IgD-negative memory B cell (primary cell): ENCODE measurements around the gene FAM222B. TPM values are rescaled to one million over a fixed set of nuclear protein-coding genes. Genes with fewer than 3 reads are reported as not detected.

Experiments used
- H3K27ac Mint-ChIP-seq, 3 donors: one replicate each; pipeline ENCODE4 v1.8.0; 2020 to 2022; ENCODE audit warnings: mild to moderate bottlenecking in 3 of 3, mixed read lengths in 3 of 3, moderate library complexity in 1 of 3
- H3K27me3 Mint-ChIP-seq: one replicate; pipeline ENCODE4 v1.8.0; 2021; ENCODE audit warnings: mixed read lengths
- H3K36me3 Mint-ChIP-seq: one replicate; pipeline ENCODE4 v1.8.0; 2020; ENCODE audit warnings: mild to moderate bottlenecking, mixed read lengths
- H3K4me1 Mint-ChIP-seq, 3 donors: one replicate each; pipeline ENCODE4 v1.8.0; 2020 to 2022; ENCODE audit warnings: mixed read lengths in 3 of 3, mild to moderate bottlenecking in 1 of 3
- H3K4me3 Mint-ChIP-seq, 4 donors: one replicate each; pipeline ENCODE4 v1.8.0; 2020 to 2022; ENCODE audit warnings: mild to moderate bottlenecking in 4 of 4, mixed read lengths in 4 of 4, moderate library complexity in 3 of 4
- H3K9me3 Mint-ChIP-seq, 3 donors: one replicate each; pipeline ENCODE4 v1.8.0; 2020 to 2021; ENCODE audit warnings: mixed read lengths in 3 of 3, mild to moderate bottlenecking in 1 of 3
- polyA plus RNA-seq: library from polyadenylated mRNA; unstranded; fragments of 300-500 nt; fragmentation: Illumina TruSeq; gene quantifications from one replicate; pipeline ENCODE4 v1.2.3, GENCODE V29; 2021

The FAM222B gene
- polyA plus RNA-seq, 1 donor from 2014 or later, result 17.1 TPM

GRCh38 chr17:28720247-28720996 is 122.2 kb downstream of the FAM222B start:
- peak overlapping the region; percentile 98 to 99 (median 98) for H3K27ac Mint-ChIP-seq
- no peaks in the 10 kb centered on the region for H3K9me3 Mint-ChIP-seq
- no peaks in the 10 kb centered on the region for H3K27me3 Mint-ChIP-seq
- peaks cover 3% of the 10 kb centered on the region for H3K36me3 Mint-ChIP-seq
- peak overlapping the region; percentile 97 to 100 (median 98) for H3K4me3 Mint-ChIP-seq
- peaks cover 38 to 44% (median 40%) of the 10 kb centered on the region in 3 donors for H3K4me1 Mint-ChIP-seq

- peaks cover 26 to 33% (median 32%) of the 10 kb centered on the region in 3 donors for H3K4me1 Mint-ChIP-seq
- no peaks in the 10 kb centered on the region for H3K9me3 Mint-ChIP-seq
- peak overlapping the region; percentile 97 to 100 (median 98) for H3K4me3 Mint-ChIP-seq
- peak overlapping the region; percentile 98 to 99 (median 98) for H3K27ac Mint-ChIP-seq
- H3K27me3 Mint-ChIP-seq, result peaks cover 3% of the 10 kb centered on the region
- peaks cover 3% of the 10 kb centered on the region for H3K36me3 Mint-ChIP-seq
These were observed 123.6 kb downstream of the FAM222B start for GRCh38 chr17:28719021-28719433.

GRCh38 chr17:28718333-28719020 is 124.1 kb downstream of the FAM222B start:
- Mint-ChIP-seq H3K4me1 (peaks cover 22 to 31% (median 30%) of the 10 kb centered on the region in 3 donors), H3K4me3 (peak overlapping the region; percentile 67 to 94 (median 83)), H3K27me3 (peaks cover 3% of the 10 kb centered on the region), H3K9me3 (no peaks in the 10 kb centered on the region), H3K36me3 (peaks cover 3% of the 10 kb centered on the region), H3K27ac (peak overlapping the region; percentile 26 to 98 (median 52))

GRCh38 chr17:28717578-28718332 is 124.8 kb downstream of the FAM222B start, which contains the start of gene RAB34:
Gene RAB34 (minus strand): TSS chr17:28717868. CDS start chr17:28717266, 602 bp downstream.
- peak within 1 kb of the TSS; percentile 26 to 98 (median 52) for H3K27ac Mint-ChIP-seq
- H3K4me3 Mint-ChIP-seq, result peak within 1 kb of the TSS; percentile 67 to 94 (median 83)
- peaks cover 3% of the 10 kb centered on the region for H3K27me3 Mint-ChIP-seq
- peaks cover 3% of the 10 kb centered on the region for H3K36me3 Mint-ChIP-seq
- no peaks in the 10 kb centered on the region for H3K9me3 Mint-ChIP-seq
- peaks cover 21 to 29% (median 26%) of the 10 kb centered on the region in 3 donors for H3K4me1 Mint-ChIP-seq

GRCh38 chr17:28716740-28717577 is 125.6 kb downstream of the FAM222B start:
- no peaks in the 10 kb centered on the region for H3K9me3 Mint-ChIP-seq
- H3K4me3 Mint-ChIP-seq, result peak overlapping the region; percentile 24 to 75 (median 67)
- peaks cover 3% of the 10 kb centered on the region for H3K27me3 Mint-ChIP-seq
- no peak overlapping the region for H3K27ac Mint-ChIP-seq
- H3K4me1 Mint-ChIP-seq, result peaks cover 24 to 30% (median 30%) of the 10 kb centered on the region in 3 donors
- H3K36me3 Mint-ChIP-seq, result peaks cover 3% of the 10 kb centered on the region

- peak overlapping the region in 2 of 4 donors; percentile 10 to 34 for H3K4me3 Mint-ChIP-seq
- H3K36me3 Mint-ChIP-seq, result no peaks in the 10 kb centered on the region
- H3K27ac Mint-ChIP-seq, result peak overlapping the region in 1 of 3 donors; percentile 20
- H3K4me1 Mint-ChIP-seq, result peaks cover 20 to 30% (median 23%) of the 10 kb centered on the region in 3 donors
- no peaks in the 10 kb centered on the region for H3K9me3 Mint-ChIP-seq
- H3K27me3 Mint-ChIP-seq, result peaks cover 3% of the 10 kb centered on the region
These were observed 127.4 kb downstream of the FAM222B start for GRCh38 chr17:28715217-28715616.

- H3K27me3 Mint-ChIP-seq, result peaks cover 3% of the 10 kb centered on the region
- H3K36me3 Mint-ChIP-seq, result no peaks in the 10 kb centered on the region
- H3K27ac Mint-ChIP-seq, result peak overlapping the region in 1 of 3 donors; percentile 20
- H3K9me3 Mint-ChIP-seq, result no peaks in the 10 kb centered on the region
- peaks cover 17 to 21% (median 17%) of the 10 kb centered on the region in 3 donors for H3K4me1 Mint-ChIP-seq
- peak overlapping the region in 1 of 4 donors; percentile 76 for H3K4me3 Mint-ChIP-seq
These were observed 128.3 kb downstream of the FAM222B start for GRCh38 chr17:28714281-28714680.

- no peaks in the 10 kb centered on the region for H3K9me3 Mint-ChIP-seq
- H3K4me3 Mint-ChIP-seq, result peak overlapping the region; percentile 78 to 98 (median 93)
- H3K27me3 Mint-ChIP-seq, result peaks cover 3% of the 10 kb centered on the region
- H3K36me3 Mint-ChIP-seq, result no peaks in the 10 kb centered on the region
- peak overlapping the region in 2 of 3 donors; percentile 87 to 94 for H3K27ac Mint-ChIP-seq
- H3K4me1 Mint-ChIP-seq, result peaks cover 11 to 13% (median 11%) of the 10 kb centered on the region in 3 donors
These were observed 129.7 kb downstream of the FAM222B start for GRCh38 chr17:28712705-28713415.

GRCh38 chr17:28712032-28712704 is 130.4 kb downstream of the FAM222B start:
- H3K27me3 Mint-ChIP-seq, result peaks cover 3% of the 10 kb centered on the region
- no peaks in the 10 kb centered on the region for H3K36me3 Mint-ChIP-seq
- H3K4me3 Mint-ChIP-seq, result peak overlapping the region; percentile 78 to 98 (median 93)
- no peaks in the 10 kb centered on the region for H3K9me3 Mint-ChIP-seq
- H3K4me1 Mint-ChIP-seq, result peaks cover 11 to 13% (median 11%) of the 10 kb centered on the region in 3 donors
- H3K27ac Mint-ChIP-seq, result peak overlapping the region; percentile 84 to 94 (median 87)

GRCh38 chr17:28711723-28712031 is 130.9 kb downstream of the FAM222B start, which contains the start of gene PROCA1:
Gene PROCA1 (minus strand): TSS chr17:28711888. CDS start chr17:28711660, 228 bp downstream.
- H3K4me1 Mint-ChIP-seq, result peaks cover 11 to 13% (median 11%) of the 10 kb centered on the region in 3 donors
- peak within 1 kb of the TSS; percentile 84 to 94 (median 94) for H3K27ac Mint-ChIP-seq
- peak within 1 kb of the TSS; percentile 78 to 98 (median 93) for H3K4me3 Mint-ChIP-seq
- H3K36me3 Mint-ChIP-seq, result no peaks in the 10 kb centered on the region
- peaks cover 3% of the 10 kb centered on the region for H3K27me3 Mint-ChIP-seq
- H3K9me3 Mint-ChIP-seq, result no peaks in the 10 kb centered on the region

GRCh38 chr17:28710861-28711722 is 131.5 kb downstream of the FAM222B start:
- Mint-ChIP-seq H3K4me1 (peaks cover 11 to 13% (median 11%) of the 10 kb centered on the region in 3 donors), H3K36me3 (no peaks in the 10 kb centered on the region), H3K9me3 (no peaks in the 10 kb centered on the region), H3K27ac (peak overlapping the region; percentile 84 to 94 (median 94)), H3K27me3 (peaks cover 3% of the 10 kb centered on the region), H3K4me3 (peak overlapping the region; percentile 78 to 98 (median 93))

GRCh38 chr17:28707339-28707720 is 135.3 kb downstream of the FAM222B start:
- peaks cover 7 to 12% (median 8%) of the 10 kb centered on the region in 3 donors for H3K4me1 Mint-ChIP-seq
- peak overlapping the region in 1 of 3 donors; percentile 30 for H3K27ac Mint-ChIP-seq
- no peaks in the 10 kb centered on the region for H3K27me3 Mint-ChIP-seq
- H3K36me3 Mint-ChIP-seq, result no peaks in the 10 kb centered on the region
- peak overlapping the region in 1 of 4 donors; percentile 73 for H3K4me3 Mint-ChIP-seq
- H3K9me3 Mint-ChIP-seq, result no peaks in the 10 kb centered on the region
